GM15510 (cell line): Measurements from ENCODE around the gene RTL1.

ENCODE experiments used
- POLR2A ChIP-seq: IDR thresholded peaks from 3 replicates; pipeline ENCODE4 v1.6.1; 2011; ENCODE audit warnings: borderline replicate concordance; ENCODE audit not compliant: insufficient read length; ENCODE audit errors: extremely low read depth

The RTL1 gene

GRCh38 chr14:100868621-100869370 lies 34.7 kb downstream of the RTL1 start:
- no peak for TF ChIP-seq POLR2A

GRCh38 chr14:100867631-100868315 lies 35.7 kb downstream of the RTL1 start:
- TF ChIP-seq POLR2A = no peak

GRCh38 chr14:100866666-100867630 lies 36.6 kb downstream of the RTL1 start:
- no peak for TF ChIP-seq POLR2A

GRCh38 chr14:100865682-100866591 lies 37.6 kb downstream of the RTL1 start:
- TF ChIP-seq POLR2A = no peak

GRCh38 chr14:100864960-100865681 lies 38.4 kb downstream of the RTL1 start:
- TF ChIP-seq POLR2A = no peak

GRCh38 chr14:100864206-100864605 lies 39.3 kb downstream of the RTL1 start:
- no peak for TF ChIP-seq POLR2A

GRCh38 chr14:100862793-100863192 lies 40.7 kb downstream of the RTL1 start:
- TF ChIP-seq POLR2A = no peak

- TF ChIP-seq POLR2A = no peak
Observed at GRCh38 chr14:100862277-100862676, 41.2 kb downstream of the RTL1 start.

- no peak for TF ChIP-seq POLR2A
Observed at GRCh38 chr14:100861937-100862247, 41.6 kb downstream of the RTL1 start.

GRCh38 chr14:100861188-100861936 lies 42.2 kb downstream of the RTL1 start:
- no peak for TF ChIP-seq POLR2A

- TF ChIP-seq POLR2A = no peak
Observed at GRCh38 chr14:100860556-100861187, 42.9 kb downstream of the RTL1 start.

- TF ChIP-seq POLR2A = no peak
Observed at GRCh38 chr14:100859781-100860180, 43.7 kb downstream of the RTL1 start.
